A549 (cell line): ENCODE measurements around the gene PGF. TPM values are rescaled to one million over a fixed set of nuclear protein-coding genes. Genes with fewer than 3 reads are reported as not detected.

Source experiments
- ATAC-seq, 2 experiments: fragments of 200-7000 bp in 1 of 2; fragments of >200 bp in 1 of 2; cut with Nextera tagmentation in 1 of 2; cut with Tn5 transposase in 1 of 2; 3 replicates each; pipeline versions ENCODE4 v1.8.0 to v1.9.1; 2018 to 2020; ENCODE audit warnings: mild to moderate bottlenecking in 1 of 2, moderate library complexity in 1 of 2
- CTCF ChIA-PET: fragments of 300-600 bp; sonication (Branson Sonifier 250); formaldehyde crosslinking; extraction: SDS; loops from one replicate; lab custom pipeline; 2021; ENCODE audit warnings: antibody characterized with exemption, inconsistent platforms; lab: Yijun Ruan, JAX
- POLR2A ChIA-PET: fragments of 350-600 bp; formaldehyde crosslinking; extraction: SDS; loops from one replicate; lab custom pipeline; 2021; ENCODE audit warnings: antibody characterized with exemption, inconsistent platforms; lab: Yijun Ruan, JAX
- DNase-seq, 2 experiments: peaks; one replicate each; pipeline versions ENCODE4 v3.0.0 to v3.0.0-alpha.2; 2011 to 2016; ENCODE audit warnings: low read depth in 1 of 2, low spot score in 1 of 2
- FAIRE-seq: peaks from 2 replicates; lab custom pipeline; 2011; peaks lifted over from hg19 to GRCh38; lab: Jason Lieb, UNC
- H3K27ac ChIP-seq, 2 experiments: fragments of >200 bp; sonication (Bioruptor Twin); formaldehyde crosslinking; 3 replicates each; pipeline ENCODE4 v1.5.1; 2016 to 2017
- H3K4me1 ChIP-seq: fragments of >200 bp; sonication (Bioruptor Twin); formaldehyde crosslinking; 3 replicates; pipeline ENCODE4 v1.6.1; 2016
- H3K4me2 ChIP-seq: fragments of >200 bp; sonication (Bioruptor Twin); formaldehyde crosslinking; 3 replicates; pipeline ENCODE4 v1.6.1; 2016
- H3K4me3 ChIP-seq: fragments of >200 bp; sonication (Bioruptor Twin); formaldehyde crosslinking; 3 replicates; pipeline ENCODE4 v1.5.1; 2016
- H3K9me3 ChIP-seq: fragments of >200 bp; sonication (Bioruptor Twin); formaldehyde crosslinking; 3 replicates; pipeline ENCODE4 v1.6.1; 2016
- BHLHE40 ChIP-seq: IDR thresholded peaks from 2 replicates; pipeline ENCODE4 v1.6.1; 2012; ENCODE audit warnings: low read depth, low read length, inconsistent platforms
- CBX2 ChIP-seq: fragments of 200-600 bp; sonication (generic); IDR thresholded peaks from 2 replicates; pipeline ENCODE4 v1.6.1; 2016; ENCODE audit warnings: low read depth, mild to moderate bottlenecking, borderline replicate concordance
- EHF ChIP-seq: fragments of 250-450 bp; sonication (Bioruptor Pico); IDR thresholded peaks from 2 replicates; pipeline ENCODE4 v1.5.0; 2020; ENCODE audit warnings: mild to moderate bottlenecking
- EHMT2 ChIP-seq: fragments of 200-600 bp; sonication (generic); IDR thresholded peaks from 2 replicates; pipeline ENCODE4 v1.6.1; 2016; ENCODE audit warnings: antibody characterized with exemption, low read depth, mild to moderate bottlenecking, moderate library complexity
- EP300 ChIP-seq, 2 experiments: fragments of >200 bp; sonication (Bioruptor Twin); formaldehyde crosslinking; IDR thresholded peaks; 2 replicates in 1 of 2; 3 replicates in 1 of 2; pipeline ENCODE4 v1.6.1; 2016 to 2017
- ESRRA ChIP-seq: fragments of 150-350 bp; IDR thresholded peaks from 2 replicates; pipeline ENCODE4 v1.6.1; 2014; ENCODE audit warnings: mild to moderate bottlenecking, low read length, borderline replicate concordance
- FOSL2 ChIP-seq, 2 experiments: fragments of 450-650 bp in 1 of 2; fragments of >200 bp in 1 of 2; sonication (Bioruptor Twin) in 1 of 2; formaldehyde crosslinking; IDR thresholded peaks; 2 replicates each; pipeline versions ENCODE4 v1.5.0 to v1.6.1; 2016 to 2020; ENCODE audit warnings: mild to moderate bottlenecking in 1 of 2, moderate library complexity in 1 of 2
- FOXS1 ChIP-seq: fragments of 250-450 bp; sonication (Bioruptor Pico); IDR thresholded peaks from 2 replicates; pipeline ENCODE4 v1.5.0; 2020; ENCODE audit warnings: mild to moderate bottlenecking, moderate library complexity
- GATA3 ChIP-seq: IDR thresholded peaks from 2 replicates; pipeline ENCODE4 v1.6.1; 2012; ENCODE audit warnings: borderline replicate concordance
- HEYL ChIP-seq: fragments of 250-450 bp; sonication (Bioruptor Pico); IDR thresholded peaks from 2 replicates; pipeline ENCODE4 v1.8.0; 2021; ENCODE audit warnings: mild to moderate bottlenecking, moderate library complexity
- HOXA7 ChIP-seq: fragments of 250-450 bp; sonication (Bioruptor Pico); IDR thresholded peaks from 2 replicates; pipeline ENCODE4 v1.5.0; 2020; ENCODE audit warnings: mild to moderate bottlenecking, moderate library complexity
- HOXB13 ChIP-seq: fragments of 250-450 bp; sonication (Bioruptor Pico); IDR thresholded peaks from 2 replicates; pipeline ENCODE4 v1.5.0; 2020; ENCODE audit warnings: low read depth, mild to moderate bottlenecking, moderate library complexity
- HOXB5 ChIP-seq: fragments of 250-450 bp; sonication (Bioruptor Pico); IDR thresholded peaks from 2 replicates; pipeline ENCODE4 v1.5.0; 2020; ENCODE audit warnings: mild to moderate bottlenecking, moderate library complexity
- JUNB ChIP-seq: fragments of >200 bp; sonication (Bioruptor Twin); formaldehyde crosslinking; IDR thresholded peaks from 2 replicates; pipeline ENCODE4 v1.6.1; 2016
- KDM1A ChIP-seq: fragments of 200-600 bp; sonication (generic); IDR thresholded peaks from 2 replicates; pipeline ENCODE4 v1.6.1; 2016; ENCODE audit warnings: low read depth, mild to moderate bottlenecking
- KDM5A ChIP-seq: fragments of 200-600 bp; sonication (generic); IDR thresholded peaks from 2 replicates; pipeline ENCODE4 v1.6.1; 2016; ENCODE audit warnings: antibody characterized with exemption, mild to moderate bottlenecking
- MAZ ChIP-seq: fragments of 150-350 bp; IDR thresholded peaks from 2 replicates; pipeline ENCODE4 v1.6.1; 2014; ENCODE audit warnings: antibody characterized with exemption, low read depth, low read length, borderline replicate concordance
- NFE2L2 ChIP-seq: fragments of 150-350 bp; conservative IDR thresholded peaks from 2 replicates; pipeline ENCODE4 v1.6.1; 2014; ENCODE audit warnings: low read length
- POLR2AphosphoS2 ChIP-seq: conservative IDR thresholded peaks from 2 replicates; pipeline ENCODE4 v1.6.1; 2012; ENCODE audit warnings: low read length, improper control_type of control experiment, inconsistent platforms
- RARB ChIP-seq: fragments of 250-450 bp; sonication (Bioruptor Pico); IDR thresholded peaks from 2 replicates; pipeline ENCODE4 v1.8.0; 2021; ENCODE audit warnings: mild to moderate bottlenecking, moderate library complexity
- RCOR1 ChIP-seq: fragments of 150-350 bp; IDR thresholded peaks from 2 replicates; pipeline ENCODE4 v1.6.1; 2014; ENCODE audit warnings: antibody characterized with exemption, low read length, low read depth
- RFX5 ChIP-seq: fragments of 450-650 bp; IDR thresholded peaks from 2 replicates; pipeline ENCODE4 v1.7.1; 2014; ENCODE audit warnings: antibody characterized with exemption, mild to moderate bottlenecking, moderate library complexity
- SREBF2 ChIP-seq: fragments of 450-650 bp; IDR thresholded peaks from 2 replicates; pipeline ENCODE4 v1.6.1; 2014; ENCODE audit warnings: mild to moderate bottlenecking, moderate library complexity
- TFCP2L1 ChIP-seq: fragments of 250-450 bp; sonication (Bioruptor Pico); IDR thresholded peaks from 2 replicates; pipeline ENCODE4 v1.5.0; 2021; ENCODE audit warnings: mild to moderate bottlenecking
- ZSCAN20 ChIP-seq: fragments of 250-450 bp; sonication (Bioruptor Pico); IDR thresholded peaks from 2 replicates; pipeline ENCODE4 v1.8.0; 2022; ENCODE audit warnings: mild to moderate bottlenecking, moderate library complexity
- WGBS: methylation state at CpG from one replicate; pipeline ENCODE4 v1.1.6; 2017; ENCODE audit errors: missing lambda C conversion rate; 5-methylcytosine and 5-hydroxymethylcytosine counted together
- polyA plus RNA-seq, 4 experiments: library from polyadenylated mRNA; depleted of rRNA in 3 of 4; stranded (reverse); fragments of >200 nt; fragmentation: RNase III in 1 of 4; extraction: RNeasy Plus Mini Kit Qiagen cat#74134 plus additional on column Dnase treatment in 1 of 4; gene quantifications; 2 replicates in 3 of 4; 3 replicates in 1 of 4; pipeline ENCODE4 v1.2.3, GENCODE V29; 2011 to 2017
- TF ChIP-seq, protein P1 (sequence below): IDR thresholded peaks from 2 replicates; pipeline ENCODE4 v1.6.1; 2012
- TF ChIP-seq, protein P2 (sequence below): IDR thresholded peaks from 2 replicates; pipeline ENCODE4 v1.6.1; 2012
- TF ChIP-seq, protein P3 (sequence below): fragments of 250-450 bp; sonication (Bioruptor Pico); IDR thresholded peaks from 2 replicates; pipeline ENCODE4 v1.5.0; 2021; ENCODE audit warnings: mild to moderate bottlenecking, moderate library complexity, borderline replicate concordance
- TF ChIP-seq, protein P4 (sequence below): fragments of 150-350 bp; IDR thresholded peaks from 2 replicates; pipeline ENCODE4 v1.6.1; 2014; ENCODE audit warnings: low read depth, mild to moderate bottlenecking, low read length
- TF ChIP-seq, protein P5 (sequence below): fragments of >200 bp; sonication (Bioruptor Twin); formaldehyde crosslinking; IDR thresholded peaks from 3 replicates; pipeline ENCODE4 v1.5.1; 2016

The PGF gene
- polyA plus RNA-seq, 2 of the 4 experiments (the other 2 are of a cell fraction): 0.63 to 1.1 TPM

DNA sequence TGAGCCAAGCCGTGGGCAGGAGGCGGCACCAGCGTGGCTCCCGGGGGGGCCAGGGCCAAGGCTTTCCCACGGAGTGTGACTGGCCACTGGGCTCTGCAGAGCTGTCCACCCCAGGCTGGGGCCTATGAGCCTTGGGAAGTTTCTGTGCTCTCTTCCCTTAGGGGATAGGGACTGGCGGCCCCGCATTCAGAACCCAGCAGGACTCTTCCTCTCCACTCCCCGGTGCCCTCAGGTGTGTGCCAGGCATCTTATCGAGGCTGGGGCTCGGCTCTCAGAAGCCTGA, 29.6 kb upstream of the PGF start:
- CTCF ChIA-PET: interaction anchor here (0.7 to 2.4 kb wide), 2 partner anchors 9 to 104 kb away, joined by 3 to 7 read pairs; no protein-coding TSS in a partner anchor
- no peaks in the 10 kb centered on the region for H3K4me1 ChIP-seq
- H3K27ac ChIP-seq: no peak overlapping the region
- no peak for FAIRE-seq
- TF ChIP-seq MAZ (no peak), CBX2 (no peak), EHMT2 (no peak), BHLHE40 (no peak), KDM1A (no peak), KDM5A (no peak), RFX5 (no peak), JUNB (no peak), FOXS1 (CRISPR knock-in tag) (no peak), HOXA7 (CRISPR knock-in tag) (no peak), HOXB5 (CRISPR knock-in tag) (no peak), ESRRA (no peak), HOXB13 (CRISPR knock-in tag) (no peak), RARB (CRISPR knock-in tag) (no peak), GATA3 (no peak), SREBF2 (no peak)
- TF ChIP-seq, protein P1, sequence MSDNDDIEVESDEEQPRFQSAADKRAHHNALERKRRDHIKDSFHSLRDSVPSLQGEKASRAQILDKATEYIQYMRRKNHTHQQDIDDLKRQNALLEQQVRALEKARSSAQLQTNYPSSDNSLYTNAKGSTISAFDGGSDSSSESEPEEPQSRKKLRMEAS: no peak
- TF ChIP-seq, protein P2, sequence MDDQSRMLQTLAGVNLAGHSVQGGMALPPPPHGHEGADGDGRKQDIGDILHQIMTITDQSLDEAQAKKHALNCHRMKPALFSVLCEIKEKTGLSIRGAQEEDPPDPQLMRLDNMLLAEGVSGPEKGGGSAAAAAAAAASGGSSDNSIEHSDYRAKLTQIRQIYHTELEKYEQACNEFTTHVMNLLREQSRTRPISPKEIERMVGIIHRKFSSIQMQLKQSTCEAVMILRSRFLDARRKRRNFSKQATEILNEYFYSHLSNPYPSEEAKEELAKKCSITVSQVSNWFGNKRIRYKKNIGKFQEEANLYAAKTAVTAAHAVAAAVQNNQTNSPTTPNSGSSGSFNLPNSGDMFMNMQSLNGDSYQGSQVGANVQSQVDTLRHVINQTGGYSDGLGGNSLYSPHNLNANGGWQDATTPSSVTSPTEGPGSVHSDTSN: no peak
- TF ChIP-seq, protein P3, sequence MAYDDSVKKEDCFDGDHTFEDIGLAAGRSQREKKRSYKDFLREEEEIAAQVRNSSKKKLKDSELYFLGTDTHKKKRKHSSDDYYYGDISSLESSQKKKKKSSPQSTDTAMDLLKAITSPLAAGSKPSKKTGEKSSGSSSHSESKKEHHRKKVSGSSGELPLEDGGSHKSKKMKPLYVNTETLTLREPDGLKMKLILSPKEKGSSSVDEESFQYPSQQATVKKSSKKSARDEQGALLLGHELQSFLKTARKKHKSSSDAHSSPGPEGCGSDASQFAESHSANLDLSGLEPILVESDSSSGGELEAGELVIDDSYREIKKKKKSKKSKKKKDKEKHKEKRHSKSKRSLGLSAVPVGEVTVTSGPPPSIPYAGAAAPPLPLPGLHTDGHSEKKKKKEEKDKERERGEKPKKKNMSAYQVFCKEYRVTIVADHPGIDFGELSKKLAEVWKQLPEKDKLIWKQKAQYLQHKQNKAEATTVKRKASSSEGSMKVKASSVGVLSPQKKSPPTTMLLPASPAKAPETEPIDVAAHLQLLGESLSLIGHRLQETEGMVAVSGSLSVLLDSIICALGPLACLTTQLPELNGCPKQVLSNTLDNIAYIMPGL (CRISPR knock-in tag): no peak
- TF ChIP-seq, protein P4, sequence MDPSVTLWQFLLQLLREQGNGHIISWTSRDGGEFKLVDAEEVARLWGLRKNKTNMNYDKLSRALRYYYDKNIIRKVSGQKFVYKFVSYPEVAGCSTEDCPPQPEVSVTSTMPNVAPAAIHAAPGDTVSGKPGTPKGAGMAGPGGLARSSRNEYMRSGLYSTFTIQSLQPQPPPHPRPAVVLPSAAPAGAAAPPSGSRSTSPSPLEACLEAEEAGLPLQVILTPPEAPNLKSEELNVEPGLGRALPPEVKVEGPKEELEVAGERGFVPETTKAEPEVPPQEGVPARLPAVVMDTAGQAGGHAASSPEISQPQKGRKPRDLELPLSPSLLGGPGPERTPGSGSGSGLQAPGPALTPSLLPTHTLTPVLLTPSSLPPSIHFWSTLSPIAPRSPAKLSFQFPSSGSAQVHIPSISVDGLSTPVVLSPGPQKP: no peak
- no peak; a peak in 1 of 6 replicates for ATAC-seq
- 86% methylated on average over 6 of the region's 10 CpGs for WGBS
- H3K4me3 ChIP-seq: no peak overlapping the region
- no peaks in the 10 kb centered on the region for H3K9me3 ChIP-seq
- no peak for DNase-seq
- no peak overlapping the region for H3K4me2 ChIP-seq
- POLR2A ChIA-PET: no interaction called here

DNA sequence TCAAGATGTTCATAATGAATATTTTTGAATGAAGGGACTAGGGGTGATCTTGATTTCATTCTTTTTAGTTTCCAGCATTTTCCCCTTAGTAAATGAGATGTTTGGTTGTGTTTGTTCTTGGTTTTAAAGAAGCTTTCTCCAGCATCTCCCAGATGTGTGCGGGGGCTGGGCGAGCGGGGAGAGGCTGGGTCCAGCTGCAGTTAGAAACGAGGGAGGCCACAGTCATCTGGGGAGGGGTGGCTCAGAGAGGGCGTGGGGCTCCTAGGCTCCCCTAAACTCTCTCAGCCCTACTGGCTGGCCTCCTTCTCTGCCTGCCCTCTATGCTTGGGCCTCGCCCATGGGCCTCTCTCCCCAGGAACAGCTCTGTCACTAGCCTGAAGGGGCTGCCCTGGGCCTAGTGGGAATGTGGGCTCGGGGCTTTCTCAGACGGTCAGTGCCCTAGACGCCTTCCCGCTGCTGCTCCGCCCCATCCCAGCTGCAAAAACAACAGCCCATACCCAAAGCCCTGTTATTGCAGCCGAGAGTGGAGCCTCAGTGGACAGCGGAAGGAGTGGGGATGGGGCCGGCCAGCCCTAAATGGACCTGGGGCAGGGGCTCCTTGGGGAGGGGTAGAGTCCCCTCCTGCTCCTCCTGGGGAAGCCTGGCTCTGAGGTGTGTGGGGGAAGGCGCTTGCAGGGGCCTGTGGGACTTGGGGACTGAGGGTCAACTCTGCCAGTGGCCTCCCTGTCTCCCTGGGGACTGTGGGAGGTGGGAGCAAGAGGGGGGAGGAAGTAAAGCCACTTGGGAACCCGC, 29.0 kb upstream of the PGF start:
- DNase-seq: no peak
- POLR2A ChIA-PET: no interaction called here
- Histone ChIP-seq H3K4me1 (no peaks in the 10 kb centered on the region), H3K4me3 (no peak overlapping the region), H3K9me3 (no peaks in the 10 kb centered on the region), H3K27ac (no peak overlapping the region), H3K4me2 (no peak overlapping the region)
- 71% methylated on average over 13 of the region's 16 CpGs for WGBS
- CTCF ChIA-PET: interaction anchor here (0.7 to 2.4 kb wide), 3 partner anchors 9 to 104 kb away, joined by 3 to 11 read pairs (median 7); no protein-coding TSS in a partner anchor
- ATAC-seq: no peak
- FAIRE-seq: no peak
- no peak for TF ChIP-seq FOSL2 (IDR thresholded peaks at IDR 0.05)
- no peak for TF ChIP-seq FOSL2 (CRISPR knock-in tag; IDR thresholded peaks at IDR 0.05)
- TF ChIP-seq EHF (CRISPR knock-in tag): no peak
- no peak for TF ChIP-seq HEYL (CRISPR knock-in tag)
- no peak for TF ChIP-seq RARB (CRISPR knock-in tag)
- TF ChIP-seq, protein P2: no peak
- TF ChIP-seq EP300 (IDR thresholded peaks at IDR 0.05): no peak
- TF ChIP-seq RFX5: no peak
- TF ChIP-seq RCOR1: no peak
- TF ChIP-seq, protein P5, sequence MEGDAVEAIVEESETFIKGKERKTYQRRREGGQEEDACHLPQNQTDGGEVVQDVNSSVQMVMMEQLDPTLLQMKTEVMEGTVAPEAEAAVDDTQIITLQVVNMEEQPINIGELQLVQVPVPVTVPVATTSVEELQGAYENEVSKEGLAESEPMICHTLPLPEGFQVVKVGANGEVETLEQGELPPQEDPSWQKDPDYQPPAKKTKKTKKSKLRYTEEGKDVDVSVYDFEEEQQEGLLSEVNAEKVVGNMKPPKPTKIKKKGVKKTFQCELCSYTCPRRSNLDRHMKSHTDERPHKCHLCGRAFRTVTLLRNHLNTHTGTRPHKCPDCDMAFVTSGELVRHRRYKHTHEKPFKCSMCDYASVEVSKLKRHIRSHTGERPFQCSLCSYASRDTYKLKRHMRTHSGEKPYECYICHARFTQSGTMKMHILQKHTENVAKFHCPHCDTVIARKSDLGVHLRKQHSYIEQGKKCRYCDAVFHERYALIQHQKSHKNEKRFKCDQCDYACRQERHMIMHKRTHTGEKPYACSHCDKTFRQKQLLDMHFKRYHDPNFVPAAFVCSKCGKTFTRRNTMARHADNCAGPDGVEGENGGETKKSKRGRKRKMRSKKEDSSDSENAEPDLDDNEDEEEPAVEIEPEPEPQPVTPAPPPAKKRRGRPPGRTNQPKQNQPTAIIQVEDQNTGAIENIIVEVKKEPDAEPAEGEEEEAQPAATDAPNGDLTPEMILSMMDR: no peak
- TF ChIP-seq ZSCAN20 (CRISPR knock-in tag): no peak
- TF ChIP-seq KDM1A: no peak
- TF ChIP-seq TFCP2L1 (CRISPR knock-in tag): no peak
- no peak for TF ChIP-seq POLR2AphosphoS2
- TF ChIP-seq NFE2L2: no peak
- no peak for TF ChIP-seq HOXB13 (CRISPR knock-in tag)
- no peak for TF ChIP-seq HOXA7 (CRISPR knock-in tag)
- TF ChIP-seq, protein P1: no peak
- TF ChIP-seq CBX2: no peak
